Left ventricle myocardium inferior (tissue), 1 donor: ENCODE data around the gene PTPRM. TPM values are rescaled to one million over a fixed set of nuclear protein-coding genes. Genes with fewer than 3 reads are reported as not detected.

Experiments used
- DNase-seq: peaks from one replicate; pipeline ENCODE4 v3.0.0-alpha.2; 2020
- H3K27ac ChIP-seq: fragments of 200-600 bp; replicated peaks from 2 replicates; pipeline ENCODE4 v1.8.0; 2021
- H3K27me3 ChIP-seq: fragments of 200-600 bp; 2 replicates; pipeline ENCODE4 v1.8.0; 2021; ENCODE audit warnings: low read depth
- H3K36me3 ChIP-seq: fragments of 200-600 bp; 2 replicates; pipeline ENCODE4 v1.8.0; 2021
- H3K4me1 ChIP-seq: fragments of 200-600 bp; 2 replicates; pipeline ENCODE4 v1.8.0; 2021
- H3K4me3 ChIP-seq: fragments of 200-600 bp; 2 replicates; pipeline ENCODE4 v1.8.0; 2021; ENCODE audit warnings: mild to moderate bottlenecking, moderate library complexity
- H3K9me3 ChIP-seq: fragments of 200-600 bp; replicated peaks from 2 replicates; pipeline ENCODE4 v1.8.0; 2021
- intact Hi-C: fragments of 100-400 bp; cut with micrococcal nuclease; formaldehyde crosslinking; loops from one replicate; pipeline ENCODE4 v1.11.0; 2022
- total RNA-seq: library from RNA; stranded (reverse); fragmentation: NEBNext Ultra II Directional; extraction: Animal tissue kit (Norgen Biotek cat#: 25700); gene quantifications from one replicate; pipeline ENCODE4 v1.2.1, GENCODE V29; 2021
- TF ChIP-seq, protein P1 (sequence below): fragments of 200-600 bp; IDR thresholded peaks from 2 replicates; pipeline ENCODE4 v1.8.0; 2021; ENCODE audit warnings: antibody characterized with exemption, mild to moderate bottlenecking, borderline replicate concordance
- donor health status: DM: no; HTN: yes; CAD: no; lungs with severe emphysema.

Gene PTPRM
- total RNA-seq, 1 donor from 2014 or later = 132 TPM

DNA sequence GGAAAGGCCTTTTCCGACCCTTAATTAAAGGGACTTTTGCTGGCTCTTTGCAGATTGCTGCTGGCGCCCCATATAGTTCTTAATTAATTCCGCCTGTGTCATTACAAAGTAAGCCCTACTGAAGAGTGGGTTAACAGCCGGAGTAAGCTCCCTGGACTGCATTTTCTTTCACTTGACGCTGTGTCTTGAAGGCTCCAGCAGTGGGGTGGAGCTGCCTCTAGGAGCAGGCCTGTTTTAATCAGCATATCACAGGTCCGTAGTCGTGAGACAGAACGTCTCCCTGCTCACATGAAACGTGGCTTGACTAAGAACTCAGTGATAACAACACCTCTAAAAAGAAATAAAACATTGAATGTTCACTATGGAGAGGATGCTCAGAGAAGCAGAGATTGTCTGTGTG lies 712.2 kb downstream of the PTPRM start:
- TF ChIP-seq, protein P1, sequence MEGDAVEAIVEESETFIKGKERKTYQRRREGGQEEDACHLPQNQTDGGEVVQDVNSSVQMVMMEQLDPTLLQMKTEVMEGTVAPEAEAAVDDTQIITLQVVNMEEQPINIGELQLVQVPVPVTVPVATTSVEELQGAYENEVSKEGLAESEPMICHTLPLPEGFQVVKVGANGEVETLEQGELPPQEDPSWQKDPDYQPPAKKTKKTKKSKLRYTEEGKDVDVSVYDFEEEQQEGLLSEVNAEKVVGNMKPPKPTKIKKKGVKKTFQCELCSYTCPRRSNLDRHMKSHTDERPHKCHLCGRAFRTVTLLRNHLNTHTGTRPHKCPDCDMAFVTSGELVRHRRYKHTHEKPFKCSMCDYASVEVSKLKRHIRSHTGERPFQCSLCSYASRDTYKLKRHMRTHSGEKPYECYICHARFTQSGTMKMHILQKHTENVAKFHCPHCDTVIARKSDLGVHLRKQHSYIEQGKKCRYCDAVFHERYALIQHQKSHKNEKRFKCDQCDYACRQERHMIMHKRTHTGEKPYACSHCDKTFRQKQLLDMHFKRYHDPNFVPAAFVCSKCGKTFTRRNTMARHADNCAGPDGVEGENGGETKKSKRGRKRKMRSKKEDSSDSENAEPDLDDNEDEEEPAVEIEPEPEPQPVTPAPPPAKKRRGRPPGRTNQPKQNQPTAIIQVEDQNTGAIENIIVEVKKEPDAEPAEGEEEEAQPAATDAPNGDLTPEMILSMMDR = no peak
- Histone ChIP-seq H3K36me3 (no peaks in the 10 kb centered on the region), H3K27me3 (no peaks in the 10 kb centered on the region), H3K4me3 (no peak overlapping the region), H3K9me3 (no peaks in the 10 kb centered on the region), H3K4me1 (peaks cover 7% of the 10 kb centered on the region), H3K27ac (no peak overlapping the region)
- DNase-seq = no peak
- intact Hi-C loops = no loop called here

DNA sequence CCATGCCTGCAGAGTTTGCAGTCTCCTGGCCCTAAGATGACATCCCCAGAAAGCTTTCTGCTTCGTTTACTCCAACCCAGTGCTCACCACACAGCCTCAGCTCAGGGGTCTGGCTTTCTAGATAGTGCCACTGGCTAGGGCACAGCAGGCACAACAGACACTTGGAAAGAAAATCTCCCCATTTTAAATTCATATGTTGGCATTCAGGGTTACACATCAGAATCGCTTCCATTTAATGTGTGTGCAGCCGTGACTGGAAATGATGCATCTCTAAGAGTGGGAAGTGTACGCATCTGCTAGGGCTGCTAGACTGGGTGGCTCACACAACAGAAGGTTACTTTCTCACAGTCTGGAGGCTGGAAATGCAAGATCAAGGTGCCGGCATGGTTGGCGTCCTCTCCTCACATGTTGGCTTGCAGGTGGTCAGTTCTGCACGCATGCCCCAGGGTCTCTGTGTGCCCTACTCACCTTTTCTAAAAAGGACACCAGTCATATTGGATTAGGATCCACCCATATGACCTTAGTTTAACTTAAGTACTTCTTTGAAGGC lies 712.7 kb downstream of the PTPRM start:
- Histone ChIP-seq H3K4me1 (peaks cover 12% of the 10 kb centered on the region), H3K36me3 (no peaks in the 10 kb centered on the region), H3K27ac (no peak overlapping the region), H3K4me3 (no peak overlapping the region), H3K9me3 (no peaks in the 10 kb centered on the region), H3K27me3 (no peaks in the 10 kb centered on the region)
- TF ChIP-seq, protein P1 = no peak
- intact Hi-C loops = no loop called here
- DNase-seq = no peak

DNA sequence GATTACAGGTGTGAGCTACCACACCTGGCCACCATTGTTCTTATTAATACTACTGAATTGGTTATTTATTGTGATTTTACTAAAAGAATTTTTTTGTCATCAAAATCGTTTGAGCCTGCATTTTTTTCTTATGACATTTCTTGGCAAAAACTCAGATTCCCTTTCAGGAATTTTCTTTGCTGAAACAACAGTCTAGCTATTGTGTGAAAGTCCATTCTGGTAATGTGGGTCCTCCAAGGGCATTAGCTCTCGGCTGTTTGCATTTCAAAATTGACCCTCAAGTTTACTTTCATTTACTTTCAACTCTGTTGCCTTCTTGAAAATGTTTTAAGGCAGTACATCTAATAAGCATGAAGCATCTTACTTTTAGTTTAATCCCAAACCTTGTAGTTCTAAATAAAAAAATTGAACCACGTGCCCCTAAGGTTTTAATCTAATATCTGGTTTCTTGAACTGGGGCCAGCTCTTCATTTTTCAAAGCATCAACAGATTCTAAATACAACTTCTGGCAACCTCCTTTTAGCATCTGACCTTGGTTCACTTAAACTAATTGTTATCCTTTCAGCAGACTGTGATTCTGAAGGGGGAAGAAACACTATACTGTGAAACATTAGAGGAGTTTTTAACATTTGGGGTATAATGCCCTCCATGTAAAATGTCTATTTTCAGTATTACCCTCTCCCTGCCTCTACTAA lies 716.9 kb downstream of the PTPRM start:
- H3K27me3 ChIP-seq = no peaks in the 10 kb centered on the region
- intact Hi-C loops = no loop called here
- H3K4me3 ChIP-seq = no peak overlapping the region
- H3K9me3 ChIP-seq = no peaks in the 10 kb centered on the region
- no peak overlapping the region for H3K27ac ChIP-seq
- TF ChIP-seq, protein P1 = no peak
- H3K4me1 ChIP-seq = peaks cover 22% of the 10 kb centered on the region
- peaks cover 4% of the 10 kb centered on the region for H3K36me3 ChIP-seq
- DNase-seq = no peak

DNA sequence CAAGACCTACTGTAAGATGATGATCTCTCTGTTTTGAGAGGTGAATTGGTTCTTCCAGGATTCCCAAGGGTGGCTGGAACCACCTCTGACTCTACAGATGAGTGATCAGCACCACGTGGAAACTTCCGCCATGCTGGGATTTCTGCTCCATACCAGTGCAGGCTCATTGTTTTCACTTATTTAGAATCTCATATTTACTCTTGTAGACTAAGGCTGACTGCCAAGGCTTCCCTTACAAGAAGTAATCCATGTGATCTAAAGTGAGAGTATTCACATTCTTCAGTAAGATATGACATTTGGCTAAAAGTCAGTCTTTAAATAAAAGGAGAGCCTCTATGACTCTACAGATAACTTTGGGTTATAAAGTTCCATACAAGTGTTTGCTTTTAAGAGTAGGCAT lies 719.2 kb downstream of the PTPRM start:
- H3K4me1 ChIP-seq = peaks cover 23% of the 10 kb centered on the region
- TF ChIP-seq, protein P1 = no peak
- no peaks in the 10 kb centered on the region for H3K9me3 ChIP-seq
- peaks cover 4% of the 10 kb centered on the region for H3K36me3 ChIP-seq
- no peaks in the 10 kb centered on the region for H3K27me3 ChIP-seq
- DNase-seq = no peak
- intact Hi-C loops = no loop called here
- no peak overlapping the region for H3K27ac ChIP-seq
- H3K4me3 ChIP-seq = no peak overlapping the region

DNA sequence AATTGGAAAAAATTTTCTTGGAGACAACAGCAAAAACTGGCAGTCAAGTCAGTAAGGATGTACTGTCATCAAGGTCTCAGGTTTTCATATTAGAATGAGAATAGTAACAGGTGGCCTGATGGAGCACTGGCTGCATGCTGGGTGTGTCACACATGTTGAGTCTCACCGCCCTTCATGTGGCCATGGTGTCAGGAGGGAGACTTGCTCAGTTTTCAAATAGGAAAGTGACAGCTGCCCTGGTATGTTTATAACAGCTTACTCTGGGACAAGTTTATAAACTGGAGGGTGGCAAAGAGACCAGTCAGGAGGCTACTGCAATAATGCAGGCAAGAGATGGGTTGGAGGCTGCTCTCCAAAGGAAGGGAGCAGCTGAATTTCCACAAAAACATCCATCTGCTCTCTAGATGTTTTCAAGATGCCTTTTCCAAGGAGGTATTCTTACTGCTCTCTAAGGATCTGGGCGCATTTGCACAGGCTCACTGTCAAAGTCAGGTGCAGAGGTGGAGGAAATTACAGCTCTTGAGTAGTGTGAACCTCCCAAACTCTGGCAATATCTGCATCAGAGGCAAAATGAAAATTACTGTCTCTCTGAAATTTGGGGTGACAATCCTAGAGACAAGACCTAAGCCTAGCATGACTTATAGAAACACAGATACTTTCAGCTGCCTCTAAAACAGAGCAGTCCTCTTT lies 720.2 kb downstream of the PTPRM start:
- peaks cover 23% of the 10 kb centered on the region for H3K4me1 ChIP-seq
- H3K9me3 ChIP-seq = no peaks in the 10 kb centered on the region
- no peak overlapping the region for H3K4me3 ChIP-seq
- no peak overlapping the region for H3K27ac ChIP-seq
- no peak for DNase-seq
- no peaks in the 10 kb centered on the region for H3K27me3 ChIP-seq
- TF ChIP-seq, protein P1 = no peak
- intact Hi-C loops = no loop called here
- H3K36me3 ChIP-seq = peaks cover 4% of the 10 kb centered on the region
